ENCODE measurements around the gene ARL4C.
"Not testable (repeated sequence)": the region's sequence is repeated elsewhere in the genome, so short reads cannot be mapped to it uniquely, and the experiment has no call there.

ARL4C gene

GRCh38 chr2:234476766-234477165 is 20.1 kb downstream of the ARL4C start:
- DNase-seq (ENCODE audit: low read depth) = no peak

GRCh38 chr2:234474654-234475053 is 22.2 kb downstream of the ARL4C start:
- no peak for DNase-seq (ENCODE audit: low read depth)

GRCh38 chr2:234472155-234472554 is 24.7 kb downstream of the ARL4C start:
- DNase-seq (ENCODE audit: low read depth) = no peak

GRCh38 chr2:234469972-234470371 is 26.9 kb downstream of the ARL4C start:
- DNase-seq (ENCODE audit: low read depth) = no peak

GRCh38 chr2:234469251-234469845 is 27.5 kb downstream of the ARL4C start:
- DNase-seq (ENCODE audit: low read depth) = no peak

GRCh38 chr2:234468503-234468902 is 28.4 kb downstream of the ARL4C start:
- DNase-seq (ENCODE audit: low read depth) = no peak

GRCh38 chr2:234467289-234467688 is 29.6 kb downstream of the ARL4C start:
- no peak for DNase-seq (ENCODE audit: low read depth)

- no peak for DNase-seq (ENCODE audit: low read depth)
Measured at GRCh38 chr2:234464291-234464645, 32.6 kb downstream of the ARL4C start.

GRCh38 chr2:234463626-234464290 is 33.1 kb downstream of the ARL4C start:
- peak; percentile 62 for DNase-seq (ENCODE audit: low read depth)

GRCh38 chr2:234462218-234462992 is 34.5 kb downstream of the ARL4C start:
- DNase-seq (ENCODE audit: low read depth) = no peak

- DNase-seq (ENCODE audit: low read depth) = no peak
Measured at GRCh38 chr2:234459401-234460009, 37.4 kb downstream of the ARL4C start.

GRCh38 chr2:234458466-234458865 is 38.4 kb downstream of the ARL4C start:
- no peak for DNase-seq (ENCODE audit: low read depth)

- no peak for DNase-seq (ENCODE audit: low read depth)
Measured at GRCh38 chr2:234457421-234457820, 39.5 kb downstream of the ARL4C start.

- not testable (repeated sequence) for DNase-seq (ENCODE audit: low read depth)
Measured at GRCh38 chr2:234455246-234455645, 41.6 kb downstream of the ARL4C start.

GRCh38 chr2:234454433-234454832 is 42.4 kb downstream of the ARL4C start:
- no peak for DNase-seq (ENCODE audit: low read depth)

GRCh38 chr2:234453216-234453615 is 43.7 kb downstream of the ARL4C start:
- no peak for DNase-seq (ENCODE audit: low read depth)

GRCh38 chr2:234451852-234452625 is 44.8 kb downstream of the ARL4C start:
- DNase-seq (ENCODE audit: low read depth) = no peak

- DNase-seq (ENCODE audit: low read depth) = no peak
Measured at GRCh38 chr2:234451242-234451641, 45.6 kb downstream of the ARL4C start.

- DNase-seq (ENCODE audit: low read depth) = no peak
Measured at GRCh38 chr2:234450431-234451124, 46.3 kb downstream of the ARL4C start.

- DNase-seq (ENCODE audit: low read depth) = no peak
Measured at GRCh38 chr2:234448506-234449184, 48.2 kb downstream of the ARL4C start.

- DNase-seq (ENCODE audit: low read depth) = no peak
Measured at GRCh38 chr2:234447963-234448362, 48.9 kb downstream of the ARL4C start.
